22Rv1 (cell line): ENCODE measurements around the gene HM13.

ENCODE experiments used
- H3K27ac ChIP-seq: fragments of 450-650 bp; 2 replicates; pipeline ENCODE4 v1.5.1; 2017
- ZFX ChIP-seq: fragments of 450-650 bp; IDR thresholded peaks from 2 replicates; pipeline ENCODE4 v1.6.1; 2017; ENCODE audit warnings: antibody characterized with exemption, borderline replicate concordance
- TF ChIP-seq, protein P1 (sequence below): fragments of 450-650 bp; IDR thresholded peaks from 2 replicates; pipeline ENCODE4 v1.5.1; 2017; ENCODE audit warnings: mild to moderate bottlenecking

Gene HM13

DNA sequence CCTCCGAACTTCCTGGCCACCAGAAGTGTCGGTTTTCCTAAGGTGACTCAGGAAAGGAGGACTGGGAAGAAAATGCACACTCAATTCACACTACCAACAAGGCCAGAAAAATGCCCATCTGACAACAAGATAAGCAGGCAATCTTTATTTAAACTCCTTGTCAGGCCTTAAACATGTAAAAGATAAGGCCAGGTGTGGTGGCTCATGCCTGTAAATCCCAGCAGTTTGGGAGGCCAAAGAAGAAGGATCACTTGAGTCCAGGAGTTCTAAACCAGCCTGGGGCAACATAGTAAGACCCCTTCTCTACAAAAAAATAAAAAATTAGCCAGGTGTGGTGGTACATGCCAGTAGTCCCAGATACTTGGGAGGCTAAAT lies 83.2 kb downstream of the HM13 start:
- no peak for TF ChIP-seq ZFX
- TF ChIP-seq, protein P1, sequence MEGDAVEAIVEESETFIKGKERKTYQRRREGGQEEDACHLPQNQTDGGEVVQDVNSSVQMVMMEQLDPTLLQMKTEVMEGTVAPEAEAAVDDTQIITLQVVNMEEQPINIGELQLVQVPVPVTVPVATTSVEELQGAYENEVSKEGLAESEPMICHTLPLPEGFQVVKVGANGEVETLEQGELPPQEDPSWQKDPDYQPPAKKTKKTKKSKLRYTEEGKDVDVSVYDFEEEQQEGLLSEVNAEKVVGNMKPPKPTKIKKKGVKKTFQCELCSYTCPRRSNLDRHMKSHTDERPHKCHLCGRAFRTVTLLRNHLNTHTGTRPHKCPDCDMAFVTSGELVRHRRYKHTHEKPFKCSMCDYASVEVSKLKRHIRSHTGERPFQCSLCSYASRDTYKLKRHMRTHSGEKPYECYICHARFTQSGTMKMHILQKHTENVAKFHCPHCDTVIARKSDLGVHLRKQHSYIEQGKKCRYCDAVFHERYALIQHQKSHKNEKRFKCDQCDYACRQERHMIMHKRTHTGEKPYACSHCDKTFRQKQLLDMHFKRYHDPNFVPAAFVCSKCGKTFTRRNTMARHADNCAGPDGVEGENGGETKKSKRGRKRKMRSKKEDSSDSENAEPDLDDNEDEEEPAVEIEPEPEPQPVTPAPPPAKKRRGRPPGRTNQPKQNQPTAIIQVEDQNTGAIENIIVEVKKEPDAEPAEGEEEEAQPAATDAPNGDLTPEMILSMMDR, result no peak
- H3K27ac ChIP-seq, result peak overlapping the region; percentile 100

DNA sequence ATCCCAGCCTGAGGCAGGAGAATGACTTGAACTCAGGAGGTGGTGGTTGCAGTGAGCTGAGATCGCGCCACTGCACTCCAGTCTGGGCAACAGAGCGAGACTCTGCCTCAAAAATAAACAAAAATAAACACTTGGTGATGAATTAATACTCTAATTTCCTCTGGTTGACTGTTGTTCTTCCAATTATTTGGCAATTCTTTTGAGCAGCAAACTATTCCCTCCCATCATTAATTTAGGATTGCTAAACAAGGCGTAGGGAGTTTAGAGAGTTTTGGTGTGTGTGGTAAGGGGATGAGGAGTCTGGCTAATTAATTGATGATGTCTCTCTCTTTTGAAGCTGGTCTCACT lies 88.2 kb downstream of the HM13 start:
- TF ChIP-seq, protein P1, result no peak
- no peak for TF ChIP-seq ZFX
- H3K27ac ChIP-seq, result peak overlapping the region; percentile 100

DNA sequence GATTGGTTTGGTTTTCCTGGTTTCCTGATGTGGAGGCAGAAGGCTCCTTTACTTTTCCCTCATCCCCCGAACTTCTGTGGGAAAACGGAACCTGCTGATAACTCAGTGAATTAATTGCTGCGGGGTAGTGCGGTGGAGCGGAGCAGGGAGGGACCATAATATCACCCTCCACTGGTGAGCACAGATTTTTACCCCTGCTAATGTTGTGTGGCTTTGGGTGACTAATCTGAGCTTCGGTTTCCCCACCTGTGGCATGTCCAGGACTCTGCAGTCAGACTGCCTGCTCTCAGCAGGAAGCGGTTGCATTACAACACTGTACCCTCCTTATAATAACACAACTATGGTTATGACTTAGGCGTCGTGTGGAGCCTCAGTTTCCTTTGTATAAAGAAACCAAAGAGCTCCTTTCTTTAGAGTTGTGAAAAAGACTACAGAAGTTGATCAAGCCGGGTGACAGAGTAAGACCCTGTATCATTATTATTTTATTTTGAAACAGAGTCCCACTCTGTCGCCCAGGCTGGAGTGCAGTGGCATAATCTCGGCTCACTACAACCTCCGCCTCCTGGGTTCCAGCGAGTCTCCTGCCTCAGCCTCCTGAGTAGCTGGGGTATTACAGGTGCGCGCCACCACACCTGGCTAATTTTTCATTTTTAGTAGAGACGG lies 88.7 kb downstream of the HM13 start:
- peak overlapping the region; percentile 100 for H3K27ac ChIP-seq
- TF ChIP-seq, protein P1, result no peak
- TF ChIP-seq ZFX, result no peak

DNA sequence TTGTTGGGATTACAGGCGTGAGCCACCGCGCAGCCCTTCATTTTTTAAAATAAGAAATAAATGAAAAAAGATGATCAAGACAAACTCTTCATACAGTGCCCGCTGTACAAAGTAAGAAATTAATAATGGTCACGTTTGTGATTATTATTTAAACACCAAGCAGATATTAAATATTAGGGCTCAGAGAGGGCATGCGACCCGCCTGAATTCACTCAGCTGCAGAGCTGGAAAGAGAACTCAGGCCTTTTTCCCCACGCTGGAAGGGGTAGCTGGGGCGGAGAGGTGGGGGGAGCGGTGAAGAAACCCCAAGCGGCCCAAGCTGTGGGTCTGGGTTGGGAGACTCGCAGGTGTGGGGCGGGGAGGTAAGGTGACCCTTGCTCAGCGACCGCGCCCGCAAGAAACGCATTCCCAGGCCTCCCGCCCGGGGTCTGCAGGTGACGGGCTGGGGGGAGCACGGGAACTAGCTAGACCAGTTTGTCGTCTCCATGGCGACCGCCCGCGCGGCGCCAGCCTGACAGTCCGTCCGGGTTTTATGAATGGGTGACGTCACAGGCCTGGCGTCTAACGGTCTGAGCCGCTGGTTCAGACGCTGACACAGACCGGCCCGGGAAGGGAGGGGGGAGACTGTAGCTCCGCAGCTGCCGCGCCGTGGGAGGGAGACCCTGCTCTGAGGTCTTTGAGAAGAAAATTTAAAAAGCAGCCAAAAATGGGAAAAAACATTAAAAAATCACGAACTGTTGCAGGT lies 89.8 kb downstream of the HM13 start:
- peak overlapping the region; percentile 100 for H3K27ac ChIP-seq
- no peak for TF ChIP-seq ZFX
- TF ChIP-seq, protein P1, result no peak

DNA sequence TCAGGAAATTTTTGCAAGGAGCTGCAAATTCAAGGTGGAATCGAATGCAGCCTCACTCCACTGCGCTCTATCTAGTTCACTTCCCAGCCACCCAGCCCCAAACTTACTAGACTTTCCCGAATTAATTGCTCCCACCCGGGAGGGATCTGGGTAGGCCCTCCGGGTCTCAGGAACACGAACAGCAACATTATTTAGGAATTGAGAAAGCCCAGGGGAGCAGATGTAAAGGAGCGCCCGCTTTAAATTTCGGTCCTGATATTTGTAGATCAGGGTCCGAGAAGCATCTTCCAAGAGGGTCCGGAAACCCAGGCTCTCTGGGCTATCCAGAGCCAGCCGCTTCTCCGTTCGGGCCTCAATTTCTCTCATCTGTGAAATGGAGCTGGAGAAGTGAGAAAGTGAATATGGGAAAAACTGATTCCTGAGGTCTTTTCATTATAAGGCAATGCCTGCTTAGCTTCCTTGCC lies 90.4 kb downstream of the HM13 start:
- H3K27ac ChIP-seq, result peak overlapping the region; percentile 100
- TF ChIP-seq, protein P1, result no peak
- TF ChIP-seq ZFX, result no peak

DNA sequence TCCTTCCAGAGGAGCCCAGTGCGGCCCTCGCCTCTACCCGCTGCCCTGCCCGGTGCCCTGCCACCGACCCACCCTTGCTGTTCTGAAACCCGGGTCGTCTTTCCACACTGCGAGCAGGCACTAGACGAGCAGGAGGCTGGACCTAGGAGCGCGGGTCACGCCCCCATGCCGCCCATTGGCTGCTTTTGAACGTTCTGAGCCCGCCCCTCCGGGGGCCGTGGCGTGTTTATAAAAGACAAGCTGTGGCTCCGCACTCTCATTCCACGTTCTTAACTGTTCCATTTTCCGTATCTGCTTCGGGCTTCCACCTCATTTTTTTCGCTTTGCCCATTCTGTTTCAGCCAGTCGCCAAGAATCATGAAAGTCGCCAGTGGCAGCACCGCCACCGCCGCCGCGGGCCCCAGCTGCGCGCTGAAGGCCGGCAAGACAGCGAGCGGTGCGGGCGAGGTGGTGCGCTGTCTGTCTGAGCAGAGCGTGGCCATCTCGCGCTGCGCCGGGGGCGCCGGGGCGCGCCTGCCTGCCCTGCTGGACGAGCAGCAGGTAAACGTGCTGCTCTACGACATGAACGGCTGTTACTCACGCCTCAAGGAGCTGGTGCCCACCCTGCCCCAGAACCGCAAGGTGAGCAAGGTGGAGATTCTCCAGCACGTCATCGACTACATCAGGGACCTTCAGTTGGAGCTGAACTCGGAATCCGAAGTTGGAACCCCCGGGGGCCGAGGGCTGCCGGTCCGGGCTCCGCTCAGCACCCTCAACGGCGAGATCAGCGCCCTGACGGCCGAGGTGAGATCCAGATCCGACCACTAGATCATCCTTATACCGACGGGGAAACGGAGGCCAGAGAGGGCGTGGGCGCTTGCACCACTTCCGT lies 91.0 kb downstream of the HM13 start, which contains the start of gene ID1:
TSS of gene ID1 (plus strand) at position 259 of the 871 bp plus-strand sequence. CDS start at position 358, 99 bp downstream.
- peak within 1 kb of the TSS; percentile 100 for H3K27ac ChIP-seq
- TF ChIP-seq, protein P1, result no peak
- TF ChIP-seq ZFX, result no peak
